ENCODE results near the gene CFAP73. TPM values are rescaled to one million over a fixed set of nuclear protein-coding genes. Genes with fewer than 3 reads are reported as not detected.

Gene CFAP73
- polyA plus RNA-seq, 4 donors: 0.91 to 1.5 (median 1.1) TPM

DNA sequence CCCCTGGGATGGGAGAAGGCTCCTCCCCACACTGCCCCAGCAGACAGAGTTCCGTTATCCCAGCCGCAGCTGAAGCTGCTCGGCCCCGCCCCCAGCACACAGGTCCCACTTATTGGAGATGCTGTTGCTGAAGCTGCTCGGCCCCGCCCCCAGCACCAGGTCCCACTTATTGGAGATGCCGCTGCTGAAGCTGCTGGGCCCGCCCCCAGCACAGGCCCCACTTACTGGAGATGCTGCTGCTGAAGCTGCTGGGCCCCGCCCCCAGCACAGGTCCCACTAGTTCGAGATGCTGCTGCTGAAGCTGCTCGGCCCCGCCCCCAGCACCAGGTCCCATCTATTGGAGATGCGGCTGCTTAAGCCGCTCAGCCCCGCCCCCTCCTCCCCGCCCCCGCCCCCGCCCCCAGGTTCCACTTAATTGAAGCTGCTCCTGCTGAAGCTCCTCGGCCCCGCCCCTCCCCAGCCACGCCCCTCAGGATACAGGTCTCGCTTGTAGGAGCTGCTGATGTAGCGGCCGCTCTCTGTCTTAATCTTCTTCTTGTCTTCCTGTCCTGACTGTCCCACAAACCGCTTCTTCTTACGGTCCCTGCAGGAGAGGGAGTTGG lies 12.0 kb downstream of the CFAP73 start:
- DNase-seq (ENCODE audit: low read depth in 4 of 4, low spot score in 3 of 4): no peak

DNA sequence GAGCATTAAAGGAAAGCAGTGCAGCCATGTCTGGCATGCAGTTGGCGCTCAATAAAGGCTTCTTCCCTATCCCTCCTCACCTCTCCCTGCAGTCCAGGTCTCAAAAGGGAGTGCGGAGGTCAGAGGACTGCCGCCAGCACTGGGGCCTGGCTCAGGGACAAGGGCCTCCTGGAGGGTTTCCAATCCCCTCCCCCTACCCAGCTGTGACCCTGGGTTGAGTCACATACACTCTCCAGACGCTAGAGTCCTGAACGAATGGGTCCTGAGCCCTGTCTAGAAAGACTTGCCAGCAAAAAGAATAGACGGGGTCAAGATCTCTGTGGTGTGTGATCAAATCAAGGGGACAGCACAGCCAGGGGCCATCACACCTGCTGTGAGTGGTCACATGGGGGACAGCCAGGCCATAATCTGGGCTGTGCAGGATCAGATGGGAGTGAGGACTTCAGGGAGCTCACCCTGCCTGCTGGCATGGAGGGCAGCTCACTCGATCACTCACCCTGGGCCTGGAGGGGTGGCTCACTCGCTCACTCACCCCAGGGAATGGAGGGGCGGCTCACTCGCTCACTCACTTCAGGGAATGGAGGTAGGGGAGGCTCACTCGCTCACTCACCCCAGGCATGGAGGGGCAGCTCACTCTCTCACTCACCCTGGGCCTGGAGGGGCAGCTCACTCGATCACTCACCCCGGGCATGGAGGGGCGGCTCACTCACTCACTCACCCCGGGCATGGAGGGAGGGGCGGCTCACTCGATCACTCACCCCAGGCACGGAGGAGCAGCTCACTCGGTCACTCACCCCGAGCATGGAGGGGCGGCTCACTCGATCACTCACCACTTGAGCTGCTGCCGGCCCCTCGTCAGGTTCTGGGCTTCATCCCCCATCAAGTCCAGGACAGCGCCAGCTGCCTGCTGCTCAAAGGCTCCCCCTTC lies 12.8 kb downstream of the CFAP73 start:
- no peak for DNase-seq (ENCODE audit: low read depth in 4 of 4, low spot score in 3 of 4)

DNA sequence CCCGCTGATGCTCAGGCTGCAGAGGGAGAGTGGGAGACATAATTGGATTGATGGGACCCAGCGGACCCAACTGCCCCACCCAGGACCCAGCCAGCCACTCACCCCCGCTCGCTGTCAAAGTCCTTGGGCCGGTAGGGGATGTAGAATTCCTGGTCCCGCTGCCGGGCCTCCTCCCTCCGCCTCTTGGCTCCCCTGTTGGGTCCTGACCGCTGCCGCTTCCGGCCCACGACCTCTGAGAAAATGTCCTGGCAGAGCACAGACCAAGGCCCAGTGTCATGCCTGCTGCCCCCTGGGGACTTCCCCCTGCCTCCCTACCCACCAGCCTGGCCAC lies 13.5 kb downstream of the CFAP73 start:
- no peak for DNase-seq (ENCODE audit: low read depth in 4 of 4, low spot score in 3 of 4)

DNA sequence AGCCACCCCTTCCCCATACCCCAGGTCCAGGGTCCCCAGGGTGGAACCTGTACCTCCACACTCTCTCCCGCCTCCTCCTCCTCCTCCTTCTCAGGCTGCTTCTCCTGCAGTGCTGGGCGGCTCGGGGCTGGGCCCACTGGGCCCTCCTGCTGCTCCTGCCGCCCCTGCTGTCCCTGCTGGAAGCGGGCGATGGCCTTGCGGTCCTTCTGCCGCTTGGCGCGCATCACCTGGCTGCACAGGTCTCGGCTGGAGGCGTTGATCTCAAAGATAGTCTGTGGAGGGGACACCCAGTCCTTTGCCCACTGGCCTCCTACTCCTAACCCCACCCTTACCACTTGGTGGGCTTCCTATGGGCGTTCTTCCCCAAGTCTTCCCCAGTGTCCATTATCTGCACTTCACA lies 14.5 kb downstream of the CFAP73 start:
- DNase-seq (ENCODE audit: low read depth in 4 of 4, low spot score in 3 of 4): no peak

DNA sequence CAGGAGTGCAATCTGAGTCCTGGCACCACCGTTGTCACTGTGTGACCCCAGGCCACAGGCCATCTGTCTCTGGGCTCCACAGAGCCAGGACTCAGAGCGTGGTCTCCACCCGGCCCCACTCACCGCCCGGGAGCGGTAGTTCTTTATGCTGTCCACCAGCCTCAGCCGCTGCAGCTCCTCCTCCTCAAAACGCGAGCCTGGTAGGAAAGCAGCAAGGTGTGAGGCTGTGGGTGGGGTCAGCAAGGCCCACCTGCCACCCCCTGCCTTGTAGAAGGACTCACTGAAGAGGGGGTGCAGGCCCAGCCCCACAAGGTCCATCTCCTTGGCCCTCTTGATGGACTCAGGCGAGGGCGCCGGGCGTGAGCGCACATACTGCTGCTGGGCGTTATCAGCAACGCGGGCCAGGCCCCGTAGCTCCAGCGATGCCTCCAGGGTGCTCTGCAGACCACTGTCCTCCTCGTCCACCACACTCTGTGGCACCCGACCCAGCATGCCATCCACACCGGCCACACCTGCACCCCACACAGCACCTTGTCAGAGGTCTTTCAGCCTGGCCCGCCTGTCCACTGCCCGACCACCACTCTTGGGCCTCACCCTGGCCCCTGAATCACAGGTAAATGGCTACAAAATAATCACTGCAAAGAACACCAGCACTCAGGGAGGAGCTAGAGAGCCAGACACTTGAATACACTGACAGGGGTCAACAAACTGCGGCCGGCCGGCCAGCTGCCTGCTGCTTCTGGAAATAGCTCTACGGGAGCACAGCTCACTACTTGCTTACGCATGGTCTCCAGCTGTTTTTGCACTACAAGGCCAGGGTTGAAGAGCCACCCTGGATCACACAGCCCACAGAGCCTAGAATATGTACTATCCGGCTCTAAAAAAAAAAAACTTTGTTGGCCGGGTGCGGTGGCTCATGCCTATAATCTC lies 16.3 kb downstream of the CFAP73 start:
- DNase-seq (ENCODE audit: low read depth in 4 of 4, low spot score in 3 of 4): no peak

DNA sequence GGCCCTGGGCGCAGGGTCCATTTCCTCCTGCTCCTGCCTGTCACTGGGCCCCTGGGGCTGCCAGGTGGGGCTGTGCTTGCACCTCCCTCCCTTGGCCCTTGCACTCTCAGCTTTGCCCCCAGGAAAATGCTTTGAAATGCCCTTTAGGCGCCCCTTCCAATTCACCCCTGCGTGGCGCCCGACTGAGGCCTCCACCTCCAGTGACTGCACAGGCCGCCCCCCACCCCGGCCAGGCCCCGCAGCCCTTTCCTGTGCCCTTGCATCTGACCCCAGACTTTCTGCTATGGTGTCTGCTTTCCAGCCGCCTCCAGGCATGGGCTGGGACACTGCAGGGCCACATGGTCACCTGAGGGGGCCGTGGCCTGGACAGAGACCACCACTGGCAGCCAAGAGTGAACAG lies 18.3 kb downstream of the CFAP73 start:
- no peak for DNase-seq (ENCODE audit: low read depth in 4 of 4, low spot score in 3 of 4)

DNA sequence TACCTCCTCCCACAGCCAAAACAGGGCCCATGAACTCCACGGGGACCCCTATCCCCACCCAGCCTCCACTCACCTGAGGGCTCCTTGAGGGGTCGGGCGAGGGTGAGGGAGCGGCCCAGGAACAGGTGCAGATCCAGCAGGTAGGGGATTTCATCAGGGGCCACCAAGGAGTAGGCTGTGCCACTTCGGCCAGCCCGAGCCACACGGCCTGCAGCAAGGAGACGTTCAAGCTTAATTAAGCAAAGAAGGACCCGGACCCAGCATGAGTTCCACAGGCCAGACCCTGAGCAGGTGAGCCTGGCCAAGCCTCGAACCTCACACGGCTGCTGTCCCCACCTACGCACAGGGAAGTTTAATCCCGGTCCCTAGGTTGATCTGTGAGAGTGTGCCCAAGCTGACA lies 20.2 kb downstream of the CFAP73 start:
- no peak for DNase-seq (ENCODE audit: low read depth in 4 of 4, low spot score in 3 of 4)

DNA sequence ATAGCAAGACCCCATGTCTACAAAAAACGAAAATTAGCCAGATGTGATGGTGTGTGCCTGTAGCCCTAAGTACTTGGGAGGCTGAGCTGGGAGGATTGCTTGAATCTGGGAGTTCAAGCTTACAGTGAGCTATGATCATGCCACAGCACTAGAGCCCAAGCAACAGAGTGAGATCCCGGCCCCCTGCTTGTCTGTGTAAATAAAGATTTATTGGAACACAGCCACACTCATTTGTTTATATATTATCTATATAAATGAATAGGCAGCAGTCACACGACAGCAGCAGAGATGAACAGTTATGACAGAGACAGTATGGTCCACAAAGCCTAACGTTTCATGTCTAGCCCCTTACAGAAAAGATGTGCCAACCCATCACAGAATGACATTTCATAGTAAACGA lies 20.9 kb downstream of the CFAP73 start:
- DNase-seq (ENCODE audit: low read depth in 4 of 4, low spot score in 3 of 4): no peak

DNA sequence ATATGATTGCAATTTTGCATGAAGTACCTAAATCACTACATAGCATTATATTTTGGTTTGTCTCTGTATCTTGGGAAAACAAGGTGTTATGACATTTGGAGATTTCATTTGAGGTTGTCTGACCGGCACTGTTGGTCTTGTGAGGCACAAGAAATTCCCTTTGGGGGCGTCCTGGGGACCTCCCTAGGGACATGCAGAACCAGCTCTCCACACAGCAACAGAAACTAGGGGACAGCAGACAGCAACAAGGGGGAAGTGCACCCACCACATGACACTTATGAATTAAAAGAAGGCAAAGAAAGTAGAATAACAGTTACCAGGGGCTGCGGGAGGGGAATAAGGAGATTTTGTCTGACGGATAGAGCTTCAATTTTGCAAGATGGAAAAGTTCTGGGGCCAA lies 21.4 kb downstream of the CFAP73 start:
- DNase-seq (ENCODE audit: low read depth in 4 of 4, low spot score in 3 of 4): no peak

DNA sequence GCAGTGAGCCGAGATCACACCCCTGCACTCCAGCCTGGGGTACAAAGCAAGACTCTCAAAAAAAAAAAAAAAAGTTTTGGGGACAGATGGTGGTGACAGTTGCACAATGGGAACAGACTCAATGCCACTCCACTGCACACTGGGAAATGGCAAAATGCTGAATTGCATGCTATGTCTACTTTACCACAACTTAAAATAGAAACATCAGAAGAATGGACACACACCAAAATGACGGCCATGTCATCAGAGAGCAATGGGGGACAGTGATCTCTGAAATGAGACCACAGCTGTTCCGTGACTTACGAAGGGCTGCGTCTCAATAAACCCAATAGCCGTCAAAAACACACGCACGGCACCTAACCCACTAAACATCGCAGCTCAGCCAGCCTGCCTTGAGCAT lies 22.0 kb downstream of the CFAP73 start:
- no peak for DNase-seq (ENCODE audit: low read depth in 4 of 4, low spot score in 3 of 4)

DNA sequence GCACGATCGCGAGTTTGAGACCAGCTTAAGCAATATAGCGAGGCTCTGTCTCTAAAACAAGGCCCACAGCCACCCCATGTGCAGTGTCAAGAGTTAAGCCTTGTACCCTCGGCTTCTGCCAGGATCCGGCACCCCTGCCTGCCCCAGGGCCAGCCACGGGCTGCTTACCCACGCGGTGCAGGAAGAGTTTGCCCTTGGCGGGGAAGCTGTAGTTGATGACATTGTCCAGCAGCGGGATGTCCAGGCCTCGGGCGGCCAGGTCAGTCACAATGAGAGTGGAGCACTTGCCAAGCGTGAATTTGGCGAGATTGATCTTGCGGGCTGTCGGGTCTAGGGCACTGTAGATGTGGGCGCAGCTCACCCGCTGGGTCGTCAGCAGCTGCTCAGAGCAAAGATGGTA lies 22.7 kb downstream of the CFAP73 start:
- no peak for DNase-seq (ENCODE audit: low read depth in 4 of 4, low spot score in 3 of 4)

DNA sequence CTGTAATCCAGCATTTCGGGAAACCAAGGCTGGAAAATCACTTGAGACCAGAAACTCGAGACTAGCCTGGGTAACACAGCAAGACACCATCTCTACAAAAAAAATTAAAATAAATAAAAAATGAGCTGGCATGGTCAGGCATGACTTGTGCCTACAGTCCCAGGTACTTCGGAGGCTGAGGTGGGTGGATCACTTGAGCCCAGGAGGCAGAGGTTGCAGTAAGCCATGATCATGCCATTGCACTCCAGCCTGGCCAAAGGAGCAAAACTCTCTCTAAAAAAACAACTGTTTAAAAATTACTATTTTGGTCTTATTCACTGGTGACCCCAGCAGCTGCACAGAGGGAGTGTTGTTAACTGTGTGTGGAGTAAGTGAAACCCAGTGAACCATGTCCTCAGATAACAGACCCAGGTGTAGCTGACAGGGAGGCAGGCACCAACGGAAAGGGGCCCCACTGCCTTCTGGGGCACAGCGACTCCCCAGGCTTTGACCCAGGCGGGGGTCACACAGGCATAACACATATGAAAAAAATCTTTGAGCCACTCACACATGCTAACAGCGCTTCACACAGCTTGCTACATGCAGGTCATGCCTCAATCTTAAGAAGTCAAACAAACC lies 23.7 kb downstream of the CFAP73 start:
- no peak for DNase-seq (ENCODE audit: low read depth in 4 of 4, low spot score in 3 of 4)

DNA sequence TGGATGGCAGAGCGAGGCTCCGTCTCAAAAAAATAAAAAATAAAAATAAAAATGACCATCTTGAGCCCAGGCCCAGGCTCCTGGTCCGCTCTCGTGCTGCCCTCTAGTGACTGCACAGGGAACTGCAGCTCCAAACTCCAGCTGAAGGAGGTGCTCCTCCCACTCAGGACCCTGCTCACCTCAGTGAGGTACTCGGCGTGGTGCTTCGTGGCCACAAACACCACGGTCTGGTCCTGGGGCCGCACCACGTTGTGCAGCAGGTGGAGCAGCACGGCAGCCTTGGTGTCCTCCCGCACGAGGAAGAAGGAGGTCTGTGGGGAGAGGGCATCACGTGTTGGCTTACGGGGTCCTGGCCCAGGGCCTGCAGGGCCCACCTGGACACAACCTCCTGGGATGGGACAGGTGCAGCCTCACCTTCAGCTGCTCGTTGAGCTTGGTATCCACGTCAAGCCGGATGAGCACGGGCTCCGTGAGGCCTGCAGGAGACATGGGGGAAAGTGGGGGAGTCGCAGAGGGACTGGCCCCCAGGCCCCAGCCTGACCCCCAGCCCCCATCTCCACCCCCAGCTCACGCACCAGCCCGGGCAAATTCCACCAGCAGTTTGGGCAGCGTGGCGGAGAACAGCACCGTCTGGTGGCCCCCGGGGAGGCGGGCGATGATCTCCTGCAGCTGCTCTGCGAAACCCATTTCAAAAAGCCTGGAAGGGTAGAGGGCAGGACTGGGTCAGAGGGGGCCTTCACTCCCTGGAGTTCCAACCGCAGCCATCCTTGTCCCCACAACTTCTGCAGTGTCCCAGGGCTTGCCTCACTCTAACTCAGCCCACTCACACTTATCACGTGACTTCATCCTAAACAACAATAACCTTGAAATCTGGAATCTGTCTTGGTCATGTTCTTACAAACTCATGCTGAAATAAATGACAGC lies 25.2 kb downstream of the CFAP73 start:
- DNase-seq (ENCODE audit: low read depth in 4 of 4, low spot score in 3 of 4): no peak

DNA sequence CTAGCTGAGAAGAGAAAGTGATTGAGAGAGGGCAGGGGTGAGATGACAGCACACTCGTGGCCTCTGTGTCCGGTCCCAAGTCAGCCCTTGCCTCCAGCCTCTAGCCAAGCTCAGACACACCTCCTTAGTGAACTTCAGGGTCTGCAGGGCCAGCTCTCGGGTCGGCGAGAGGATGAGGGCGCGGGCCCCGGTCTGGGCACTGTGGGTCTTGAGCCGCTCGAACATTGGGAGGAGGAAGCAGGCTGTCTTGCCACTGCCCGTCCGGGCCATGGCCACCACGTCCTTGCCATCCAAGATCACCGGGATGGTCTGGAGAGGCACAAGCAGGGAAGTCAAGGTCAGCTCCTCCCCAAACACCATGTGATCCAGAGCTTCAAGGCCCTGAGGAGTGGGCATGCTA lies 29.5 kb downstream of the CFAP73 start:
- no peak for DNase-seq (ENCODE audit: low read depth in 4 of 4, low spot score in 3 of 4)

DNA sequence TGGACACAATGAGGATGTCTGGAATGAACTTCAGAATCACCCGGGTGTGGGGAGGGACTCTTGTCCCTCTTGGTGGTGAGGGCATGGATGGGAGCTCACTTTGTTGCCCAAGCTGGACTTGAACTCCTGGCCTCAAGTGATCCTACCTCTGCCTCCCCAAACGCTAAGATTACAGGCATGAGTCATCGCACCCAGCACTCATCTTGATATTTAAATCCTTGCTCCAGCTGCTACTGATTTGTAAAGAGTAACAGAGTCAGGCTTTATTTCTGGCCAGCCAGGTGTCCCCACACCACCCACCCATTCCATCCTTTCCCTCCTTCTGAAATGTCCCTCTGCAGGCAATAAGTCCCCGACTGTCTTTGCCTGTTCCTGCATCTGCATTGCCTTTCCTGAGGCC lies 30.8 kb downstream of the CFAP73 start:
- DNase-seq (ENCODE audit: low read depth in 4 of 4, low spot score in 3 of 4): no peak

DNA sequence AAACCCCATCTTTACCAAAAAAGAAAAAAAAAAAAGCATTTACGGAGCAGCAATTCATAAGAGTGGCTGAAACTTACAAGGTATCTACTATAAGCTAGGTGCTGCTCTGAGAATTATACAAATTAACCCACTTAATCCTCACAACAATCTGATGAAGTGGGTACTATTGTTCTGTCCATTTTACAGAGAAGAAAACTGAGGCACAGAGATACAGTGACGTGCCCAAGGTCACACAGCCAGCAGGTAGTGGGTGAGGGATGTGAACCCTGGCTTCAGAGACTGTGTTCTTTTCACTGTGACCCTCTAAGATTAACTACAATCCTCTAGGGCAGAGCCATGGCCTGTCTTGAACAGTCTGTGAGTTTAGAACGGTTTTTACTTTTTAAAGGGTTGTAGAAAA lies 32.5 kb downstream of the CFAP73 start:
- DNase-seq (ENCODE audit: low read depth in 4 of 4, low spot score in 3 of 4): no peak

DNA sequence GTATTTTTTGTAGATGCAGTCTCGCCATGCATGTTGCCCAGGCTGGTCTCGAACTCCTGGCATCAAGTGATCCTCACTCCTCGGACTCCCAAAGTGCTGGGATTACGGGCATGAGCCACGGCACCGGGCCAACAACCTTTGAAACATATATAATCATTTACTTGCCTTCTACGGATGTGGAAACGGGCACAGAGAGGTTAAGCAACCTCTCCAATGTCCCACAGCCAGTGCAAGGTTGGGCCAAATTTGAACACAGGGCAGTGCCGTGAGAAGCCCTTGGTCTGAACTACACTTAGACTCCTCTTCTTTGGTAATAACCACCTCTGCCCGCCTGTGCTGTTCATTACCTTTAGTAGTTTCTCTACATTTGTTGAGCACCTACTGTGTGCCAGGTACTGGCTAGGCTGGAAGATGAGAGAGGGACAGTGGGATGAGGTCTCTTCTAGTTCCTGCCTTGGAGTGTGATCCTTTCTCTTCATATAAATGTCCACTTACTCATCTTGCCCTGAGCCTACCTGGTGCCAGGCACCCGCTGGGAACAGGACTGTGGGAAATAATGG lies 33.6 kb downstream of the CFAP73 start:
- DNase-seq (ENCODE audit: low read depth in 4 of 4, low spot score in 3 of 4): no peak

DNA sequence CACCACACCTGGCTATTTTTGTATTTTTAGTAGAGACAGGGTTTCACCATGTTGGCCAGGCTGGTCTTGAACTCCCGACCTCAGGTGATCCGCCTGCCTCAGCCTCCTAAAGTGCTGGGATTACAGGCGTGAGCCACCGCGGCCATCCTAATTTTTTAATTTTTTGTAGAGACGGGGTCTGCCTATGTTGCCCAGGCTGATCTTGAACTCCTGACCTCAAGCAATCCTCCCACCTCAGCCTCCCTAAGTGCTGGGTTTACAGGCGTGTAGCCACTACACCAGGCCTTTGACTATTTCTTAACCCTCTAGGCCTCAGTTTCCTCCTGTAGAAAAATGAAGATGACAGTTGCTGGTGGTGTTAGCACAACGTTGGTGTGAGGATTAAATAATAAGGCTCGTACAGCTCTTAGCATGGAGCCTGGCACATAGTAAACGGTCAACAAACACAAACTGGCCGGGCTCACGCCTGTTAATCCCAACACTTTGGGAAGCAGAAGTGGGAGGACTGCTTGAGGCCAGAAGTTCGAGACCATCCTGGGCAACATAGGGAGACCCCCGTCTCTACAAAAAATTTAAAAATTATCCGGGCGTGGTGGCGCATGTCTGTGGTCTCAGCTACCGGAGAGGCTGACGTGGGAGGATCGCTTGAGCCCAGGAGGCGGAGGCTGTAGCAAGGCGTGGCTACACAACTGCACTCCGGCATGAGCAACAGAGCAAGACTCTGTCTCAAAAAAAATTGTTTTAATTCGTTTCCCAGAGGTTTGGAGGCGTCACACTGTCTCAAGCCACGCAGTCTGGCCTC lies 34.8 kb downstream of the CFAP73 start:
- peak in 1 of 4 donors; percentile 53 for DNase-seq (ENCODE audit: low read depth in 4 of 4, low spot score in 3 of 4)

DNA sequence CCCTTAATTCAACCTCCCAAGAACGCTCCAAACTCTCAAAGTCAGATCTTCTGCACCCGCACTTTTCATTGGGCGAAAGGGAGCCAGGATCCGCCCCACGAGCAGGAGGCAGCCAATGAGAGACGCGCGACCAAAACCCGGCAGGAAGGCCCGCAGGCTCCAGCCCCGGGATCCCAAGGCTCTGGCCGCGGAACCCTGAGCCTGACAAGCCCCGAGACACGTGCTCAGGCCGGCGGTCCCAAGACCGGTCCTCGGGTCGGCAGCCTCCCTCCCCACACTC lies 35.3 kb downstream of the CFAP73 start:
- peak; percentile 74 to 85 (median 78) for DNase-seq (ENCODE audit: low read depth in 4 of 4, low spot score in 3 of 4)
